Adrenal gland (tissue), 12 donors: ENCODE data around the gene TMEM9. TPM values are rescaled to one million over a fixed set of nuclear protein-coding genes. Genes with fewer than 3 reads are reported as not detected.

ENCODE experiments used
- DNase-seq, 7 donors: peaks; one replicate each; pipeline ENCODE4 v3.0.0-alpha.2; 2019 to 2020
- H3K27ac ChIP-seq, 5 donors: fragments of 200-600 bp; sonication (generic) in 4 of 5; 1 replicate in 3 of 5; 2 replicates in 2 of 5; pipeline versions ENCODE4 v1.5.1 to v1.8.0; 2016 to 2020; ENCODE audit warnings: mild to moderate bottlenecking in 1 of 5
- H3K27me3 ChIP-seq: fragments of 200-600 bp; 2 replicates; pipeline ENCODE4 v1.8.0; 2021
- H3K36me3 ChIP-seq, 2 donors: fragments of 200-600 bp; replicated peaks in 1 of 2; 1 replicate in 1 of 2; 2 replicates in 1 of 2; pipeline versions ENCODE4 v1.5.1 to v1.8.0; 2018 to 2022
- H3K4me1 ChIP-seq, 2 donors: fragments of 200-600 bp; replicated peaks in 1 of 2; 1 replicate in 1 of 2; 2 replicates in 1 of 2; pipeline versions ENCODE4 v1.5.1 to v1.8.0; 2018 to 2021
- H3K4me3 ChIP-seq, 4 donors: fragments of 200-600 bp; sonication (generic) in 3 of 4; one replicate each; pipeline ENCODE4 v1.5.1; 2016 to 2018
- H3K9me3 ChIP-seq, 3 donors: fragments of 200-600 bp; sonication (generic) in 1 of 3; replicated peaks in 1 of 3; 1 replicate in 2 of 3; 2 replicates in 1 of 3; pipeline versions ENCODE4 v1.5.1 to v1.8.0; 2016 to 2021
- POLR2A ChIP-seq, 2 donors: fragments of 450-650 bp; IDR thresholded peaks; one replicate each; pipeline ENCODE4 v1.6.1; 2017; ENCODE audit warnings: antibody characterized with exemption in 2 of 2, mild to moderate bottlenecking in 2 of 2, moderate library complexity in 1 of 2
- WGBS, 4 donors: extraction: QIAGEN DNeasy Blood & Tissue Kit in 2 of 4; methylation state at CpG; one replicate each; pipeline versions ENCODE4 v1.1.5 to v1.1.7; 2013 to 2017; 5-methylcytosine and 5-hydroxymethylcytosine counted together
- intact Hi-C, 2 donors: fragments of 100-400 bp; cut with DNase I; formaldehyde crosslinking; loops; one replicate each; pipeline versions ENCODE4 v1.14.1 to v1.15.0; 2022 to 2023
- polyA plus RNA-seq, 3 donors: library from polyadenylated mRNA; stranded (reverse); fragments of 200-250 nt in 2 of 3; fragments of 350-450 nt in 1 of 3; fragmentation: Illumina TruSeq in 1 of 3; extraction: RNeasy Lipid Tissue Mini Kit (QIAGEN cat#74804) in 1 of 3; gene quantifications; one replicate each; pipeline ENCODE4 v1.2.3, GENCODE V29; 2013 to 2014
- total RNA-seq, 9 donors: library from RNA; depleted of rRNA in 4 of 9; stranded (reverse); fragments of >200 nt in 4 of 9; fragments of 120-200 nt in 1 of 9; fragmentation: NEBNext Ultra II Directional in 1 of 9; extraction: Animal tissue kit (Norgen Biotek cat#: 25700) in 1 of 9; gene quantifications; one replicate each; pipeline versions ENCODE4 v1.1.0 to v1.2.4, GENCODE V29; 2013 to 2023
- TF ChIP-seq, protein P1 (sequence below), 6 experiments: fragments of 450-650 bp in 4 of 6; fragments of 200-600 bp in 2 of 6; sonication (generic) in 1 of 6; IDR thresholded peaks; 1 replicate in 5 of 6; 2 replicates in 1 of 6; pipeline versions ENCODE4 v1.5.1 to v1.8.0; 2016 to 2021; ENCODE audit warnings: antibody characterized with exemption in 6 of 6, mild to moderate bottlenecking in 2 of 6, moderate library complexity in 1 of 6
- donor health status: healthy with polysubstance abuse.
- donor health status: Bipolar disorder and iron deficiency.
- donor health status: DM: yes; HTN: yes; CAD: no.
- donor health status: DM: no; HTN: no; CAD: no.
- donor health status: DM: no; HTN: no; CAD: no.
- donor health status: DM: yes; HTN: yes; CAD: no.

Gene TMEM9
- total and polyA plus RNA-seq, 12 donors: 78.5 to 283 (median 127) TPM

DNA sequence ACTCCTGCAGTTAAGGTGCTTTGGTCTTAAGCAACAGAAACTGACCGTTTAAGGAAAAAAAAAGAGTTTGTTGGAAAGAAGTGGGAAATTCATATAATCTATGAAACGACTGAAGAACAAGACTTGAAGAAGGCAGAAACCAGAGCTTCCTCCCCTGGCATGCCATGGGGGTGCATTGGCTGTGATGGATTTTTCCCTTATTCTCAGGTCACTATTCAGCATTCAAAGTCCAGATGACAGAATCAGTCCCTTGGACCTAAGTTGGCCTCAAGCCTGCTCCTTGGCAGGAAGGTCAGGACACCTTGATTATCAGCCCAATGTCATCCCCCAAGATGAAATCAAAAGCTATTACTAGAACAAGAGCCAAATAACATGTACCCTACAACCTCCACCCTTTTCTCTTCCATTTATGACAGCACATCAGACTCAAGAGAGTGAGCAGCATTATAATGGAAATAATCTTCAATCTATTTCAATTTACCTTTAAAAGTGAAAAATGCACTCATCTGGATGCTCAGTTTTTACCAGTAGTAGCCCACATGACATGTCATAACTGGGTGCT, 15.8 kb upstream of the TMEM9 start:
- H3K4me1 ChIP-seq: peaks cover 7 to 9% of the 10 kb centered on the region in 2 donors
- intact Hi-C loops: no loop called here
- DNase-seq: no peak
- H3K9me3 ChIP-seq: no peaks in the 10 kb centered on the region
- WGBS, 4 donors: 51 to 61% (median 58%) methylated on average over 2 of the region's 2 CpGs
- peak overlapping the region in 4 of 5 donors; percentile 84 to 95 (median 91) for H3K27ac ChIP-seq
- H3K27me3 ChIP-seq: no peaks in the 10 kb centered on the region
- H3K4me3 ChIP-seq: peak overlapping the region in 1 of 4 donors; percentile 84
- H3K36me3 ChIP-seq: no peaks in the 10 kb centered on the region
- no peak for TF ChIP-seq POLR2A (IDR thresholded peaks at IDR 0.05)
- TF ChIP-seq, protein P1, sequence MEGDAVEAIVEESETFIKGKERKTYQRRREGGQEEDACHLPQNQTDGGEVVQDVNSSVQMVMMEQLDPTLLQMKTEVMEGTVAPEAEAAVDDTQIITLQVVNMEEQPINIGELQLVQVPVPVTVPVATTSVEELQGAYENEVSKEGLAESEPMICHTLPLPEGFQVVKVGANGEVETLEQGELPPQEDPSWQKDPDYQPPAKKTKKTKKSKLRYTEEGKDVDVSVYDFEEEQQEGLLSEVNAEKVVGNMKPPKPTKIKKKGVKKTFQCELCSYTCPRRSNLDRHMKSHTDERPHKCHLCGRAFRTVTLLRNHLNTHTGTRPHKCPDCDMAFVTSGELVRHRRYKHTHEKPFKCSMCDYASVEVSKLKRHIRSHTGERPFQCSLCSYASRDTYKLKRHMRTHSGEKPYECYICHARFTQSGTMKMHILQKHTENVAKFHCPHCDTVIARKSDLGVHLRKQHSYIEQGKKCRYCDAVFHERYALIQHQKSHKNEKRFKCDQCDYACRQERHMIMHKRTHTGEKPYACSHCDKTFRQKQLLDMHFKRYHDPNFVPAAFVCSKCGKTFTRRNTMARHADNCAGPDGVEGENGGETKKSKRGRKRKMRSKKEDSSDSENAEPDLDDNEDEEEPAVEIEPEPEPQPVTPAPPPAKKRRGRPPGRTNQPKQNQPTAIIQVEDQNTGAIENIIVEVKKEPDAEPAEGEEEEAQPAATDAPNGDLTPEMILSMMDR (IDR thresholded peaks at IDR 0.05): no peak

DNA sequence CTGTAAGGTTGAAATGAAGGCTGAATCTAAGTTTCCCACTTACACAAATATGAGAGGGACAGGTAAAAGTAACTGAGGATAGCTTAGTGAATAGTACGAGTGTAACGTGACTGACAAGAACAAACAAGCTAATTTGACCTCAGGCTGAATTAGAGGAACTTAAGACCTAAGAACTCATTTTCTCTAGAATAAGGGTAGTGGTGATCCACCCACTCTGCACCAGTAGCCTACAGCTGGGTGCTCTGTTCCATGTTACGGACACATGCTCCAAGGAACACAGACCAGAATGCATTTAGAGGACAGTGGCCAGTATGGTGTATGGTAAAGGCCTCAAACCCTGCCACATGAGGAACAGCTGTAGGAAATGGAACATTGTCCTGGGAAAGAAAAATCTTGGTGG, 14.9 kb upstream of the TMEM9 start:
- H3K4me1 ChIP-seq: peaks cover 7 to 9% of the 10 kb centered on the region in 2 donors
- no peaks in the 10 kb centered on the region for H3K27me3 ChIP-seq
- no peak for DNase-seq
- TF ChIP-seq, protein P1 (IDR thresholded peaks at IDR 0.05): no peak
- WGBS, 4 donors: 64 to 97% (median 90%) methylated on average over 3 of the region's 3 CpGs
- intact Hi-C loops: no loop called here
- no peak overlapping the region for H3K27ac ChIP-seq
- H3K4me3 ChIP-seq: no peak overlapping the region
- no peaks in the 10 kb centered on the region for H3K36me3 ChIP-seq
- no peaks in the 10 kb centered on the region for H3K9me3 ChIP-seq

DNA sequence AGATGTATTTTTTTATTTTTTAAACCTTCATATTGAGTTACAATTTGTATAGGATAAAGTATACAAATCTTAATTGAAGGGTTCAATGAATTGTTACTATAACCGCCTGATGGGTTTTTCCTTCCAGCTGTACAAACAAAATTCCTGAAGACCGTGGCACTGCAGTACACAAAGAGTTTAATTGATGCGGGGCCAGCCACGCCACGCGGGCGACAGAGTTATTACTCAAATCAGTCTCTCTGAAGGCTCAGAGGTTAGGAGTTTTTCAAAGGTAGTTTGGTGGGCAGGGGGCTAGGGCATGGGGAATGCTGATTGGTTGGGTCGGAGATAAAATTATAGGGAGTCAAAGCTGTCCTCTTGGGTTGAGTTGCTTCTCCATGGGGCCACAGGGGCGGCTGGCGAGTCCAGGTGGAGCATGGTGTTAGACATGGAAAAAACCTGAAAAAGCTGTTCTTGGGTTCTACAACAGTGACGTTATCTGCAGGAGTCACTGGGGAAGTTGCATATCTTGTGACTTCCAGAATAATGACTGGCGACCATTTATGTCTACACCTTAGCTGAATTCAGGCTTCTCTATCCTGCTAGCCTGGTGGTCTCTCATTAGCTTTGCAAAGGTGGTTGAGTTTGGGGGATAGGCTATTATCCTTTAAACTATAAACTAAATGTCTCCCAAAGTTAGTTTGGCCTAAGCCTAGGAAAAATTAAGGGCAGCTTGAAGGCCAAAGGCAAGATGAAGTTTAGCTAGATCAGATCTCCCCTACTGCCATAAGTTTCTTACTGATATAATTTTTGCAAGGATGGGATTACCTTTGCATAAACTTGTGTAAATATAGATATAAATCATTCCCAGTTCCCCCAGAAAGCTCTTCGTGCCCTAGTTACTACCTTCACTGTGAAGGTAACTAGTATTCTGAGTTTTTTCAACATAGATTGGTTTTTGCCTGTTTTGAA, 13.0 kb upstream of the TMEM9 start:
- TF ChIP-seq POLR2A (IDR thresholded peaks at IDR 0.05): no peak
- TF ChIP-seq, protein P1 (IDR thresholded peaks at IDR 0.05): no peak
- DNase-seq: peak in 1 of 7 donors; percentile 29
- H3K27me3 ChIP-seq: no peaks in the 10 kb centered on the region
- WGBS, 4 donors: 86 to 89% (median 87%) methylated on average over 13 of the region's 13 CpGs
- no peaks in the 10 kb centered on the region for H3K36me3 ChIP-seq
- peaks cover 7 to 9% of the 10 kb centered on the region in 2 donors for H3K4me1 ChIP-seq
- intact Hi-C loops: no loop called here
- H3K27ac ChIP-seq: no peak overlapping the region
- H3K9me3 ChIP-seq: no peaks in the 10 kb centered on the region
- H3K4me3 ChIP-seq: no peak overlapping the region

- peak in 1 of 7 donors; percentile 48 for DNase-seq
- Histone ChIP-seq H3K4me3 (no peak overlapping the region), H3K4me1 (no peaks in the 10 kb centered on the region), H3K27me3 (no peaks in the 10 kb centered on the region), H3K27ac (no peak overlapping the region), H3K9me3 (no peaks in the 10 kb centered on the region), H3K36me3 (no peaks in the 10 kb centered on the region)
- TF ChIP-seq, protein P1 (IDR thresholded peaks at IDR 0.05): no peak
- no peak for TF ChIP-seq POLR2A (IDR thresholded peaks at IDR 0.05)
- intact Hi-C loops: no loop called here
- 66 to 74% (median 67%) methylated on average over 7 of the region's 7 CpGs for WGBS, 4 donors
Observed at GRCh38 chr1:201164645-201165044, 10.4 kb upstream of the TMEM9 start.
